Hepatic stellate cell (primary cell): ENCODE measurements around the gene KCNJ18.
"Not testable (repeated sequence)": the region's sequence is repeated elsewhere in the genome, so short reads cannot be mapped to it uniquely, and the experiment has no call there.

ENCODE experiments used
- DNase-seq: peaks from one replicate; pipeline ENCODE4 v3.0.0; 2011; ENCODE audit warnings: low spot score

The KCNJ18 gene

DNA sequence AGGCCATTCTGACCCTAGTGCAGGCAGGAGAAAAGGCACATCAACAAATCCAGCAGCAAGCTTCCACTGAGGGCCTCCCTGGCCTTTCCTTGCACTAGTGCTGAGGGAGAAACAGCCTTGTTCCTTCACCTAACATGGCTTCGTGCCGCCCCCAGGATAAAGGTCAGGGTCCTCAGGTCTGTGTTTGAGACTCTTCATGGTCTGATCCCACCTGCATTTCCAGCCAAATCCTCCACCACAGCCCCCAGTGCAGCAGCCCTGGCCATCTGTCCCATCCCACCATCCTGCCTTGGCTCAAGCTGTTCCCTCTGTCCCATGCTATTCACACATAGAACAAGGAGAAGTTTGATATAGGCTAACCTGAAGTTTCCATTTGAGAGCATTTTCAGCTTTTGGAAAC lies 20.9 kb upstream of the KCNJ18 start:
- DNase-seq, result not testable (repeated sequence)

DNA sequence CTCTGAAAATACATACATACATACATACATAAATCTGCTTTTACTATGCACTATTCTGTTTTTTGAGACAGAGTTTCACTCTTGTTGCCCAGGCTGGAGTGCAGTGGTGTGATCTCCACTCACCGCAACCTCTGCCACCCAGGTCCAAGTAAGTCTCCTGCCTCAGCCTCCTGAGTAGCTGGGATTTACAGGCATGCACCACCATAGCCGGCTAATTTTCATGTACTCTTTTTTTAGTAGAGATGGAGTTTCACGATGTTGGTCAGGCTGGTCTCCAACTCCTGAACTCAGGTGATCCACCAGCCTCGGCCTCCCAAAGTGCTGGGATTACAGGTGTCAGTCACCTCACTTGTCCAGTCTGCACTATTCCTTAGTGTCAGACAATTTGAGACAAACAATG lies 20.5 kb upstream of the KCNJ18 start:
- not testable (repeated sequence) for DNase-seq

DNA sequence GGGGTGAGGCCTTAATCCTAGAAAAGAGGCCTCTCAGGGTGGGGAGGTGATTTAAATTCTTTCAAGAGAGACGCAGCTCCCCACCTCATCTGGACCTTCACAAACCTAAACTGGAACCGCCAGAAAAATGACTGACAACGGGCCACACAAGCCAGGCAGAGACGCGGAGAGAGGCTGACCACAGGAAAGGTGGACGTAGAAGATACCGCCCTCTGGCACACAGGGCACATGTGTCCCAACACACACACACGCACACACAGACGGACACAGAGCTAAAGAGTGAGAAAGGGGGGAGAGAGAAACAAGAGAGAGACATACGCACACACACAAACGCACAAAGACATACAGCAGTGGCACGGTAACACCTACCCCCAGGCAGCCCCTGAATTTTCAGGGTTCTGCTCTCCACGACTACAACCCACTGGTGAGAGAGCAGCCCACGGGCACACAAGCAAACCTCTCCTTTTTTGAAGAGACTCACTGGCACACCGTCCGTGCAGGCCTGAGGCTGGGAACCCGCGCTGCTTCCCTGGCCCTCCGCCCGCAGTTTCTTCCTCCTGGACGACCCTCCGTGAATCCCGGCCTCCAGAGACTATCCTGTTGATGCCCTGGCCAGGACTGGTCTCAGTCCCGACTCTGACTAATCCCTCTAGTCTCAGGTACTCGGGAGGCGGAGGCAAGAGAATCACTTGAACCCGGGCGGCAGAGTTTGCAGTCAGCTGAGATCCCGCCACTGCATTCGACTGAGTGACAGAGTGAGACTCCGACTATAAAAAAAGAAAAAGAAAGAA lies 18.7 kb upstream of the KCNJ18 start:
- DNase-seq, result not testable (repeated sequence)

DNA sequence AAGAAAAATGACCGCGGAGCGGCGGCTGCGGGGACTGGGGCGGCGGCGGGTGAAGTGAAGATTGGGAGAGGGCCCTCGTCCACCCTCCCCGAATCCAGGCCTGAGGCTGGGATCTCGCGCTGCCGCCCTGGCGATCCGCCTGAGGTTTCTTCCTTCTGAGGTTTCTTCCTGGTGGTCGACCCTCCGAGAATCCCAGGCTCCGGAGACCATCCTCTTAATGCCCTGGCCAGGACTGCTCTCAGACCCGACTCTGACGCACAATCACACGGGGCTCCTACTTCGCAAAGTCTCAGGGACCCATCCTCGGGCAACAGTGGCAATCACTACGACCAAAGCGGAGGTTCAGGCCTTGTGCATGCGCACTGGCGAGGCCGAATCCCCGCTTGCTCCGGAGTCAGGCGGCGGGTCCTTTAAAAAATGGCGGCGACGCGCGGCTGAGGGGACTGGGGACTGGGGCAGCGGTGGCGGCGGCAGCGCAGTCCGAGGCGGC lies 18.0 kb upstream of the KCNJ18 start:
- no peak for DNase-seq

DNA sequence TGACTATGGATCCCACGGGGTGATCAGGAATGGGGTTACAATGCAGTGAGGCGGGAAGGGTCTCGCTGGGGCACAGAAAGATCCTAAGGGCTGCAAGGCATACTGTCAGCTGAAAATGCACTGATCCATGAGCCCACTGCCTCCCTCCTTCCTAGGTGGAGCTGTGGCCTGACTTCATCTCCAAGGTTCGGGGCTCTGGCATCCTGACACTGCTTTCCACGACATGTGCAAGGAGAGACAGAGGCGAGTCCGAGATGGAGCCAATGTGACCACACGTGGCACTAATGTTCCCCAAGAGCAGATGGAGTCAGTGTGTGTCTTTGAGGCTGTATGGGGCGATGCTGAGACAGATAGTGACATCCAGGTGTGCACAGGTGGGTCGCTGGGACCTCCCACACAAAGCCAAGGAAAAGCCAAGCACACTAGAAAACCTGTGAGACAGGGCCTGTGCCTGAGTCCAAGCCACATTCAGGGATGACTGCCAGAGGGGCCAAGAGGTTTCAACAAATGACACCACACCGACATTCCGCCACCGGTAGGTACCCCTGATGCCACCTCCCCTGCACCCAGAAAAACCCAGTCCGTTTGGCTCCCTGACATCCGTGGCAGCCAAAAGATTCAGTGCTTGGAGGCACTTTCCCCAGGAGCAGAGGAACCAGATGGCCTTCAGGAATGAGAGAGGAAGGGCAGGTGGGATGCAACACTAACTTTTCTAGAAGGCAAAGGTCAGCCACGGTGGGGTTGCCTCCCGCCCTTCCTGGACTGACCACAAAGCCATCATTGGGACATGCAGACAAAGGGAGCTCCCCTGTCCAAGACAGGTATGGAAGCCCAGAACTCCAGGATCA lies 17.2 kb upstream of the KCNJ18 start:
- DNase-seq, result not testable (repeated sequence)

DNA sequence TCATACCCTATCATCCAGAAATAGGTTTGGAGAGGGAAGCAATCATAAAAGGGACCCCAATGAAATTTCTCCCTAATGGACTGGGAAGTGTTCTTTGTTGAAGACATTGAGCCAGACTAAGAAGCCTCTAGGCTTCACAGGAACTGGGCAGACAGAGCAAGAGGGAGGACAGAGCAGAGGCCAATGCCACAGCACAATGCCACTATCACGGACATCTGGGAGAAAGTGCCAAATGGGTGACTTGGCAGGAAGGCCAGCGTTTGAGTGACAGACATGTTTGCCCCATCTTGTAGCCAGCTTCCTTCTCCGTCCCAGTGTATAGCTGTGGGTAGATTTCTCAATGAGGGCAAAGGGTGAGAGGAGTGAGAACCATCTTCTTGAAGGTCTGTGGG lies 16.6 kb upstream of the KCNJ18 start:
- not testable (repeated sequence) for DNase-seq

DNA sequence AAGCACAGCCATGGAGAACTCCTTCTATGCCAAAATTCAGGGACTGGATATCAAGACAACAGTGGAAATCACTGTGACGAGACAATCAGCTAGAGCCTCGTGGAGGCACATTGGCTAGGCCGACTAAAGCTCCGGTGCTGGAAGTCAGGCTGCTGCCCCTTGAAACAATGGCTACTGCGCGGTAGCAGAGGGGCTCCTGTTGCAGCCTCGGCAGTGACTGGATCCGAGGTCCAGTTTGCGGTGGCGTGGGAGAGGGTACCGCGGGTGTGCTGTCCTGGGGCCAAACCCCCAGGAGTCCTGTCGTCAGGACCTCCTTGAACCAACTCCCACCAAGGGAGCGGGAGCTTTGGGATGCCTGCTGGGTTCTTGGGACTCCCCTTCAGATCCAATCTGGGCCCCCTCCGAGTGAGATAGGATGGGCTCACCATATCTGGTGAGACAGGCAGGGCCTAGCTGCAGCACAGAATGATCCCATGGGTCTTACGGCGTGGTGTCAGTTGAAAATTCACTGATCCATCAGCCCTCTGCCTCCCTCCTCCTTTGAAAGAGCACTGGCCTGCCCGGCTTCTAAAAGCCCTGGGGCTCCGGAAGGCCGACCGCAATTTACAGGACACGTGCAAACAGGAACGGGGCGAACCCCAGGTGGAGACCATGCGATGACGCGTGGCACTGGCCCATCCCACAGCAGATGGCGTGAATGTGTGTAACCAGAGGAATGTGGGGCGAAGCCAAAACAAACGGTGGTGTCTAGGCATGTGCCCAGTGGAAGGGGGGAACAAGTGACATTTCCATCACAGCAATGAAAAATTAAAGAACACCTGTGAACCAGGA lies 15.8 kb upstream of the KCNJ18 start:
- no peak for DNase-seq

DNA sequence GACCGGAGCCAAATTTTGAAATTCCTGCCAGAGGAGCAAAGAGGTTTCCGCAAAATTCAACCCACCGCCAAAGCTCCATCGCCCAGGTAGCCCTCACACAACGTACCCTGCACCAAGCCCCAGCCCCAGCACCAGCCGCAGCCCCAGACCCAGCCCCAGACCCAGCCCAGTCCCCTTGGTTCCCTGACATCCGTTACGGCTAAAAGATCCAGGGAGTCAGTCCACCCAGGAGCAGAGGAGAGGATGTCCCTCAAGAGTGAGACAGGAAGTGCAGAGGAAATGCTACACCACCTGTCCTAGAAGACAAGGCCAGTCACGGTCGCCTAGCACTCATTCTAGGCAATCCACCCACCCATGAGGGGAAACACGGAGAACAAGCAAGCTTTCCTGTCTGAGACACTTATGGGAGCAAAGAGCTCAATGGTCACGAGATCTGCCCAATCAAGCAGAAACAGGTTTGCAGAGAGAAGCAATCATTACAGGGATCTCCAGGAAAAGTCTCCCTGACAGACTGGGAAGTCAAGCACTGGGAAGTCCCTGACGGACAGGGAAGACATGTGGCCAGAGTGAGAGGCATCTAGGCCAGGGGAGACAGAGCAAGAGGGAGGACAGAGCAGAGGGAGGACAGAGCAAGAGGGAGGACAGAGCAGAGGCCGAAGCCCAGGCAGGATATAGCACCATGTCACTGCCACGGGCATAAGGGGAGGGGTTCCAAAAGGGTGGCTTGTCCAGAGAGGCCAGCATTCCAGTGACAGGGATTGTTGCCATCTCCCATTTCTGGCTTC lies 15.0 kb upstream of the KCNJ18 start:
- no peak for DNase-seq

DNA sequence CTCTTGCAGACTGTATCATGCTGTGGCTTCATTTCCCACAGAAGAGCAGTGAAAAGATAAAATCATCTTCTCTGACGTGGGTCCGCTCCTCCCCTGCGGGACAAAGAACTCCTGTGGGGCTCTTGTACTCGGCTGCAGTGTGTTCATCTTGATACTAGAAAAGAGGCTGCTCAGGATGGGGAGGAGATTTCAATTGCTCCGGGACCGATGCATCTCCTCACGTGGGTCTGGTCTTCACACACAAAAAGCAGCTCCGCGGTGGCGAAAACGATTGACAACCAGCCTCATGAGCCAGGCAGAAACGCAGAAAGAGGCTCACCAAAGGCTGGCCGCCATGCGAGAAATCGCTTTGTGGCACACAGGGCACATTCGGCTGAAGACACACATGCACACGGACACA lies 14.4 kb upstream of the KCNJ18 start:
- DNase-seq, result no peak

DNA sequence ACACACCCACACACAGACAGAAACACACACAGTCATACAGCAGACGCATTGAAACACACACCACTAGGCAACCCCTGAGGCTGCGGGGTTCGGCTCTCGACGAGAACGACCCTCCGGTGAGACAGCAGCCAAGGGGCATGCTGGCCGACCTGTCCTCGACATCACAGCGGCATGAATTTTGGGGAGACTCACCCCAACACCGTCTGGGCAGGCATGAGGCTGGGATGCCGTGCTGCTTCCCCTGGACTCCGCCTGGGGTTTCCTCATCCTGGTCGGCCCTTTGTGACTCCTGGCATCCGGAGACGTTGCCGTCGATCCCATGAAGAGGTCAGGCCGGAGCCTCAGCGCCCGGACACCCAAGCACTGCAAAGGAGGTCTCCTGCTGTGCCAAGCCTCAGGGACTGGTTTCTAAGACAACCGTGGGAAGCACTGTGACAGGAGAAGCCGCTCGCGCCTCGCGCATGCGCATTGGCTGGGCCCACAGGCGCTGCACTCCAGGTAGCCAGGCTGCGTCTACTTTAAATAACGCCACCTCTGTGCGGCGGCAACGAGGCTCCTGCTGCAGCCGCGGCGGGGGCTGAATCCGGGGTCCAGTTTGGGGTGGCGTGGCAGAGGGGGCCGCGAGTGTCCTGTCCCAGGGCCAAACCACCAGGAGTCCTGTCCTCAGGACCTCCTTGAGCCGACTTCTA lies 13.8 kb upstream of the KCNJ18 start:
- no peak for DNase-seq

DNA sequence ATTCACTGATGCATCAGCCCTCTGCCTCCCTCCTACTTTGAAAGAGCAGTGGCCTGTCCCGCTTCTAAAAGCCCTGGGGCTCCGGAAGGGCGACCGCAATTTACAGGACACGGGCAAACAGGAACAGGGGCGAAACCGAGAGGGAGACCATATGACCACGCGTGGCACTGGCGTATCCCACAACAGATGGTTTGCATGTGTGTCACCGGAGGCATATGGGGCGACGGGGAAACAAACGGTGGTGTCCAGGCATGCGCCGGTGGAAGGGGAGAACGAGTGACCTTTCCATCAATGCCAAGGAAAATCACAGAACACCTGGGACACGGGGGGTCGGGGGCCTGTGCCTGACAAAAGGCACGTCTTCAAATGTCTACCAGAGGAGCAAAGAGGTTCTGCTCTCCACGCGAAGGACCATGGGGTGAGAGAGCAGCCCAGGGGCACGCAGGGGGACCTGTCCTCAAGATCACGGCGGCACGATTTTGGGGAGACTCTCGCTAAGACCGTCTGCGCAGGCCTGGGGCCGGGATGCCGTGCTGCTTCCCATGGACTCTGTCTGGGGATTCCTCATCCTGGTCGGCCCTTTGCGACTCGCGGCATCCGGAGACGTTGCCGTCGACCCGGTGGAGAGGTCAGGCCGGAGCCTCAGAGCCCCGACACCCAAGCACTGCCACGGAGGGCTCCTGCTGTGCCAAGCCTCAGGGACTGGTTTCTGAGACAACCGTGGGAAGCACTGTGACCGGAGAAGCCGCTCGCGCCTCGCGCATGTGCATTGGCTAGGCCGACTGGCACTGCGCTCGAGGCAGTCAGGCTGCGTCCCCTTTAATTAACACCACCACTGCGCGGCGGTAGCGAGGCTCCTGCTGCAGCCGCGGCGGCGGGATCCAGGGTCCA lies 12.8 kb upstream of the KCNJ18 start:
- DNase-seq, result no peak

DNA sequence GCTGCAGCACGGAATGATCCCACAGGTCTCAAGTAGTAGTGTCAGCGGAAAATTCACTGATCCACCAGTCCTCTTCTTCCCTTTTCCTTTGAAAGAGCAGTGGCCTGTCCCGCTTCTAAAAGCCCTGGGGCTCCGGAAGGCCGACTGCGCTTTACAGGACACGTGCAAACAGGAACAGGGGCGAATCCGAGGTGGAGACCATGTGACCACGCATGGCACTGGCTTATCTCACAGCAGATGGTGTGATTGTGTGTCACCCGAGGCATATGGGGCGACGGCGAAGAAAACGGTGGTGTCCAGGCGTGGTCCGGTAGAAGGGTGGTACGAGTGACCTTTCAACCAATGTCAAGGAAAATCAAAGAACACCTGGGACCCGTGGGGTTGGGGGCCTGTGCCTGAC lies 12.0 kb upstream of the KCNJ18 start:
- DNase-seq, result no peak

DNA sequence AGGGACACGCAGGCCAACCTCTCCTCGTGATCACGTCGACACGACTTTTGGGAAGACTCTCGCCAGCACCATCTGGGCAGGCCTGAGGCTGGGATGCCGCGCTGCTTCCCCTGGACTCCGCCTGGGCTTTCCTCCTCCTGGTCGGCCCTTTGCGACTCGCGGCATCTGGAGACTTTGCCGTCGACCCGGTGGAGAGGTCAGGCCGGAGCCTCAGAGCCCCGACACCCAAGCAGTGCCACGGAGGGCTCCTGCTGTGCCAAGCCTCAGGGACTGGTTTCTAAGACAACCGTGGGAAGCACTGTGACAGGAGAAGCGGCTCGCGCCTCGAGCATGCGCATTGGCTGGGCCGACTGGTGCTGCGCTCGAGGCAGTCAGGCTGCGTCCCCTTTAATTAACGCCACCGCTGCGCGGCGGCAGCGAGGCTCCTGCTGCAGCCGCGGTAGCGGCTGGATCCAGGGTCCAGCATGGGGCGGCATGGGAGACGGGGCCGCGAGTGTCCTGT lies 11.4 kb upstream of the KCNJ18 start:
- not testable (repeated sequence) for DNase-seq

DNA sequence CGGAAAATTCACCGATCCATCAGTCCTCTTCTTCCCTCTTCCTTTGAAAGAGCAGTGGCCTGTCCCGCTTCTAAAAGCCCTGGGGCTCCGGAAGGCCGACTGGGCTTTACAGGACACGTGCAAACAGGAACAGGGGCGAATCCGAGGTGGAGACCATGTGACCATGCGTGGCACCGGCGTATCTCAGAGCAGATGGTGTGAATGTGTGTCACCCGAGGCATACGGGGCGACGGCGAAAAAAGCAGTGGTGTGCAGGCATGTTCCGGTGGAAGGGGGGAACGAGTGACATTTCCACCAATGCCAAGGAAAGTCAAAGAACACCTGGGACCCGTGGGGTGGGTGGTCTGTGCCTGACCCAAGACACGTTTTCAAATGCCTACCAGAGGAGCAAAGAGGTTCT lies 10.7 kb upstream of the KCNJ18 start:
- DNase-seq, result not testable (repeated sequence)

DNA sequence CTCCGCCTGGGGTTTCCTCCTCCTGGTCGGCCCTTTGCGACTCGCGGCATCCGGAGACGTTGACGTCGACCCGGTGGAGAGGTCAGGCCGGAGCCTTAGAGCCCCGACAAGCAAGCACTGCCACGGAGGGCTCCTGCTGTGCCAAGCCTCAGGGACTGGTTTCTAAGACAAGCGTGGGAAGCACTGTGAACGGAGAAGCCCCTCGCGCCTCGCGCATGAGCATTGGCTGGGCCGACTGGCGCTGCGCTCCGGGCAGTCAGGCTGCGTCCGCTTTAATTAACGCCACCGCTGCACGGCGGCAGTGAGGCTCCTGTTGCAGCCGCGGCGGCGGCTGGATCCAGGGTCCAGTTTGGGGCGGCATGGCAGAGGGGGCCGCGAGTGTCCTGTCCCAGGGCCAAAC lies 10.2 kb upstream of the KCNJ18 start:
- DNase-seq, result not testable (repeated sequence)

DNA sequence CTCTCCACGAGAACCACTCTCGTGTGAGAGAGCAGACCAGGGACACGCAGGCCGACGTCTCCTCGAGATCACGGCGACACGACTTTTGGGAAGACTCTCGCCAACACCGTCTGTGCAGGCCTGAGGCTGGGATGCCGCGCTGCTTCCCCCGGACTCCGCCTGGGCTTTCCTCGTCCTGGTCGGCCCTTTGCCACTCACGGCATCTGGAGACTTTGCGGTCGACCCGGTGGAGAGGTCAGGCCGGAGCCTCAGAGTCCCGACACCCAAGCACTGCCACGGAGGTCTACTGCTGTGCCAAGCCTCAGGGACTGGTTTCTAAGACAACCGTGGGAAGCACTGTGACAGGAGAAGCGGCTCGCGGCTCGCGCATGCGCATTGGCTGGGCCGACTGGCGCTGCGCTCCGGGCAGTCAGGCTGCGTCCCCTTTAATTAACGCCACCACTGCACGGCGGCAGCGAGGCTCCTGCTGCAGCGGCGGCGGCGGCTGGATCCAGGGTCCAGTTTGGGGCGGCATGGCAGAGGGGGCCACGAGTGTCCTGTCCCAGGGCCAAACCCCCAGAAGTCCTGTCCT lies 9.1 kb upstream of the KCNJ18 start:
- not testable (repeated sequence) for DNase-seq

DNA sequence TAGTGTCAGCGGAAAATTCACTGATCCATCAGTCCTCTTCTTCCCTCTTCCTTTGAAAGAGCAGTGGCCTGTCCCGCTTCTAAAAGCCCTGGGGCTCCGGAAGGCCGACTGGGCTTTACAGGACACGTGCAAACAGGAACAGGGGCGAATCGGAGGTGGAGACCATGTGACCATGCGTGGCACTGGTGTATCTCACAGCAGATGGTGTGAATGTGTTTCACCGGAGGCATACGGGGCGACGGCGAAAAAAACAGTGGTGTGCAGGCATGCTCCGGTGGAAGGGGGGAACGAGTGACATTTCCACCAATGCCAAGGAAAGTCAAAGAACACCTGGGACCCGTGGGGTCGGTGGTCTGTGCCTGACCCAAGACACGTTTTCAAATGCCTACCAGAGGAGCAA lies 8.4 kb upstream of the KCNJ18 start:
- not testable (repeated sequence) for DNase-seq

DNA sequence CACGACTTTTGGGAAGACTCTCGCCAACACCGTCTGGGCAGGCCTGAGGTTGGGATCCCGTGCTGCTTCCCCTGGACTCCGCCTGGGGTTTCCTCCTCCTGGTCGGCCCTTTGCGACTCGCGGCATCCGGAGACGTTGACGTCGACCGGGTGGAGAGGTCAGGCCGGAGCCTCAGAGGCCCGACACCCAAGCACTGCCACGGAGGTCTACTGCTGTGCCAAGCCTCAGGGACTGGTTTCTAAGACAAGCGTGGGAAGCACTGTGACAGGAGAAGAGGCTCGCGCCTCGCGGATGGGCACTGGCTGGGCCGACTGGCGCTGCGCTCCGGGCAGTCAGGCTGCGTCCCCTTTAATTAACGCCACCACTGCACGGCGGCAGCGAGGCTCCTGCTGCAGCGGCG lies 7.9 kb upstream of the KCNJ18 start:
- not testable (repeated sequence) for DNase-seq
